ENCODE measurements around the gene PCSK2. TPM values are rescaled to one million over a fixed set of nuclear protein-coding genes. Genes with fewer than 3 reads are reported as not detected.

The PCSK2 gene
- total and polyA plus RNA-seq, 2 donors, result 0.05 to 0.18 TPM

DNA sequence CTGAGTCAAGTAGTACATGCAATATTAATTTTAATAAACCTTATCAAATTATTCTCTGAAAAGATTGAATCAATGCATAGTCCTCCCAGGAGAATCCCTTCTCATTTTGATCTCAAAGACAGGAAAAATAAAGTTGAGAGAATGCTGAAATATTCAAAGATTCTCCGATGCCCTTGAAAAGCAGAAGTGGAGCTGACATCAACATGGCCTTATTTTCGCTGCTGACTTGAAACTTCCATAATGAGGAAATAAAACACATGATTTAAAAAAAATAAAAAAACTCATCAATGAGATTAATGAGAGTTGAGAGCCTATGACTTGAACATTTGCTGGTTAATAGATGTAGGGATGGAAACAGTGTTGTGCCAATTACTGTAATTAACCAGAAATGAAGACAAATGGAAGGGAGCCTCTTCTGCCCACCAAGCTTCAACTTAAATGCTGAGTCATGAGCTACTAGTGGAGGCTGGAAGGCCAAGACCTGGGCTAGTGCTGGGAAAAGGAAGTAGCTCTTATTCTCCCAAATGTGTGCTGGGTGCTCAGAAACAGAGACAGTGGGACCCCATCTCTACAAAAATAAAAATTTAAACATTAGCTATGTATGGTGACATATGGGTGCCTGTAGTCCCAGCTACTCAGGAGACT, 164.4 kb downstream of the PCSK2 start:
- Histone ChIP-seq H3K27me3 (ENCODE audit: control insufficient read depth in 2 of 2, insufficient read depth in 1 of 2, low read length in 1 of 2) (no peaks in the 10 kb centered on the region), H3K4me3 (ENCODE audit: low read length in 2 of 2) (no peak overlapping the region), H3K4me1 (ENCODE audit: control insufficient read depth in 2 of 2, insufficient read depth in 2 of 2, low read length in 2 of 2) (no peaks in the 10 kb centered on the region), H3K36me3 (ENCODE audit: control insufficient read depth in 2 of 2, insufficient read depth in 2 of 2, low read length in 1 of 2) (no peaks in the 10 kb centered on the region), H3K9me3 (ENCODE audit: control insufficient read depth in 2 of 2, insufficient read depth in 1 of 2, low read length in 1 of 2) (no peaks in the 10 kb centered on the region), H3K27ac (ENCODE audit: low read depth in 1 of 2, low read length in 1 of 2) (no peak overlapping the region)
- no peak for DNase-seq (ENCODE audit: low read depth in 6 of 9, low spot score in 9 of 9)
- WGBS, result 80% methylated on average over 2 of the region's 2 CpGs

DNA sequence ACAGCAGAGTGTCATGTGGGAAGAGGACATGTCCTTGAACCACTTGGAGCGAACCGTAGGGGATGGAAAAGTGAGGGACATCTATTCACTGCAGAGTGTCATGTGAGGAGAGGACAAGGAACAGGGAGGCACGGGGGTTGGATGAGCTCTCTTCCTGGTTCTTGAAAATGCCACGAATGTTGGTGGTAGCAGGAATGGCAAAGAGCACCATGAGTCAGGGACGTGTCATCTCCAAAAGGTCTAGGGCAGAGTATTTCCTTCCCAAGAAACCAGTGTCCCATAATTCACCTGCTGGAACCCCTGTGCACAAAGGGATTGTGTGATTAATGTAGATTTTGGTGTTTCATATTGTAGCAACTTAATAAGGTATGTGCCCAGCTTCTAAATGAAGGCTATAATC, 167.6 kb downstream of the PCSK2 start:
- DNase-seq (ENCODE audit: low read depth in 6 of 9, low spot score in 9 of 9), result no peak
- 87% methylated on average over 5 of the region's 5 CpGs for WGBS

DNA sequence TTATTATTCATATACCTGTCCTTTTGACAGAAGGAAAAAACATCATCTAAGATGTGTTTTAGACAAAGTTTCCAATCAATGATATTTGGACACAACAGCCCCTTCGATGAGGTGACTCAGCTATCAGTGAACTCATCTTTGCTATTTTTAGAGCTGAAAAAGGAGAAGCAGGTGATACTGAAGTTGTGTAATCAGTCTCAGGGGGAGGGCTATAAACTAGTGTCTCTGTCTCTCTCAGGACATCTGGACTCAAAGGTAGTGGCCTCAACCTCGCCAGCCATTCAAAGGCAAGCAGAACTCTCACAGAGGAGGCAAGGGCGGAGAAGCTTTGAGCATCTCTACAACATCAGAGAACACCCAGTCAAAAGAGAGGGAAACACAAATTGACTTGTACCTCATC, 168.9 kb downstream of the PCSK2 start:
- no peak for DNase-seq (ENCODE audit: low read depth in 6 of 9, low spot score in 9 of 9)
- 83% methylated on average over 3 of the region's 3 CpGs for WGBS

More for the DNA sequence above, 167.6 kb downstream of the PCSK2 start:
- Histone ChIP-seq H3K4me3 (ENCODE audit: low read length in 2 of 2) (no peak overlapping the region), H3K4me1 (ENCODE audit: control insufficient read depth in 2 of 2, insufficient read depth in 2 of 2, low read length in 2 of 2) (no peaks in the 10 kb centered on the region), H3K9me3 (ENCODE audit: control insufficient read depth in 2 of 2, insufficient read depth in 1 of 2, low read length in 1 of 2) (no peaks in the 10 kb centered on the region), H3K27ac (ENCODE audit: low read depth in 1 of 2, low read length in 1 of 2) (no peak overlapping the region), H3K27me3 (ENCODE audit: control insufficient read depth in 2 of 2, insufficient read depth in 1 of 2, low read length in 1 of 2) (no peaks in the 10 kb centered on the region), H3K36me3 (ENCODE audit: control insufficient read depth in 2 of 2, insufficient read depth in 2 of 2, low read length in 1 of 2) (no peaks in the 10 kb centered on the region)

DNA sequence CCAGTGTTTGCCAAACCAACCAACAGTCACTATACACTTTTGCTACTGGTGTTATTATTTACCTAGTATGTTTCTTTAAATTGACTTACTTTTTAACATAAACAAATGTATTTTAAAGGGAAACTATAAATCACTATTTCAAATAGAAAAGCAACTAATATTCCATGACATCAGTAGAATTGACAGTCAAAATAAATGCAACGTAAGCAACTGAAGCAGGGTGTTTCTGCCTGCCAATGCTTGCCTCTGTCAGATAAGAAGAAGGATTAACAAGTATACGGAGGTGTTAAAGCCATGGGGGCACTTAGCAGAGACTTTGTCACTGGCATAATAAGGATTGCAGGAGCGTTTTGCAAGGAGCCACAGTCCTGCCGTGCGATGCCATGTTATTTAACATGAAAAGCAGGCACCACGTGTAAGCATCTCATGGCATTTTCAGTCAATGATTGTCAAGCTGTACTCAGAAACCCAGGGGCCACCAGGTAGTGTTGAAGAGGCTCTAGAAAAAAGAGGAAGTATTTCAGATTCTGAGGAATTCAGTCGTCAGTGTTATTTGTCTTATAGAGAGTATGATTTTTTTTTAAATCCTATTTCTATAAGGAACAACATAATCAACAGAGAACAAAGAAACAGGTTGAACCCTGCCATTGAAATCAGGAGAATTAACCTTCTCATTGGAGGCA, 172.6 kb downstream of the PCSK2 start:
- no peak overlapping the region for H3K4me3 ChIP-seq (ENCODE audit: low read length in 2 of 2)
- no peaks in the 10 kb centered on the region for H3K27me3 ChIP-seq (ENCODE audit: control insufficient read depth in 2 of 2, insufficient read depth in 1 of 2, low read length in 1 of 2)
- H3K27ac ChIP-seq (ENCODE audit: low read depth in 1 of 2, low read length in 1 of 2), result no peak overlapping the region
- DNase-seq (ENCODE audit: low read depth in 6 of 9, low spot score in 9 of 9), result no peak
- no peaks in the 10 kb centered on the region for H3K4me1 ChIP-seq (ENCODE audit: control insufficient read depth in 2 of 2, insufficient read depth in 2 of 2, low read length in 2 of 2)
- 42% methylated on average over 7 of the region's 7 CpGs for WGBS
- no peaks in the 10 kb centered on the region for H3K36me3 ChIP-seq (ENCODE audit: control insufficient read depth in 2 of 2, insufficient read depth in 2 of 2, low read length in 1 of 2)
- H3K9me3 ChIP-seq (ENCODE audit: control insufficient read depth in 2 of 2, insufficient read depth in 1 of 2, low read length in 1 of 2), result no peaks in the 10 kb centered on the region

More for the DNA sequence above, 168.9 kb downstream of the PCSK2 start:
- Histone ChIP-seq H3K4me3 (ENCODE audit: low read length in 2 of 2) (no peak overlapping the region), H3K4me1 (ENCODE audit: control insufficient read depth in 2 of 2, insufficient read depth in 2 of 2, low read length in 2 of 2) (no peaks in the 10 kb centered on the region), H3K27ac (ENCODE audit: low read depth in 1 of 2, low read length in 1 of 2) (no peak overlapping the region), H3K27me3 (ENCODE audit: control insufficient read depth in 2 of 2, insufficient read depth in 1 of 2, low read length in 1 of 2) (no peaks in the 10 kb centered on the region), H3K9me3 (ENCODE audit: control insufficient read depth in 2 of 2, insufficient read depth in 1 of 2, low read length in 1 of 2) (no peaks in the 10 kb centered on the region), H3K36me3 (ENCODE audit: control insufficient read depth in 2 of 2, insufficient read depth in 2 of 2, low read length in 1 of 2) (no peaks in the 10 kb centered on the region)

DNA sequence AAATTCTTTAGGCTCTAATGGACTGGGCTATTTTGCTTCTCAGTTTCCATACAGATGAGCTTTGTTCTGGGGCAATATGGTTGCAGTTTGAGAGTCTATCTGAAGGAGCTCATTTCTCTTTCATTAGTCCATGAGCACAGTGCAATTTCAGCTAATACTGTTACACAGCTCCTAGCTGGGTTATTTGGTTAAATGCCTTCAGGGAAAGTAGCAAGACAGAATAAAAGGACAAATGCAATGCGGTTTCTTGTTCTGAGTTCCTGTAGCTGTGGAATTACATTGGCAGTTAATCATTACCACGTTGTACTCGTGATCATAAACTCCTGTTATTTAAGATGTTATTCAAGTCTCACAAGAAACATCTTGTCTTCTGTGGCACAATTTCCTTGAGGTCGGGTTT, 176.6 kb downstream of the PCSK2 start:
- H3K9me3 ChIP-seq (ENCODE audit: control insufficient read depth in 2 of 2, insufficient read depth in 1 of 2, low read length in 1 of 2), result no peaks in the 10 kb centered on the region
- H3K27me3 ChIP-seq (ENCODE audit: control insufficient read depth in 2 of 2, insufficient read depth in 1 of 2, low read length in 1 of 2), result no peaks in the 10 kb centered on the region
- H3K4me3 ChIP-seq (ENCODE audit: low read length in 2 of 2), result no peak overlapping the region
- no peaks in the 10 kb centered on the region for H3K4me1 ChIP-seq (ENCODE audit: control insufficient read depth in 2 of 2, insufficient read depth in 2 of 2, low read length in 2 of 2)
- DNase-seq (ENCODE audit: low read depth in 6 of 9, low spot score in 9 of 9), result no peak
- no peak overlapping the region for H3K27ac ChIP-seq (ENCODE audit: low read depth in 1 of 2, low read length in 1 of 2)
- H3K36me3 ChIP-seq (ENCODE audit: control insufficient read depth in 2 of 2, insufficient read depth in 2 of 2, low read length in 1 of 2), result no peaks in the 10 kb centered on the region
- 87% methylated on average over 4 of the region's 4 CpGs for WGBS

DNA sequence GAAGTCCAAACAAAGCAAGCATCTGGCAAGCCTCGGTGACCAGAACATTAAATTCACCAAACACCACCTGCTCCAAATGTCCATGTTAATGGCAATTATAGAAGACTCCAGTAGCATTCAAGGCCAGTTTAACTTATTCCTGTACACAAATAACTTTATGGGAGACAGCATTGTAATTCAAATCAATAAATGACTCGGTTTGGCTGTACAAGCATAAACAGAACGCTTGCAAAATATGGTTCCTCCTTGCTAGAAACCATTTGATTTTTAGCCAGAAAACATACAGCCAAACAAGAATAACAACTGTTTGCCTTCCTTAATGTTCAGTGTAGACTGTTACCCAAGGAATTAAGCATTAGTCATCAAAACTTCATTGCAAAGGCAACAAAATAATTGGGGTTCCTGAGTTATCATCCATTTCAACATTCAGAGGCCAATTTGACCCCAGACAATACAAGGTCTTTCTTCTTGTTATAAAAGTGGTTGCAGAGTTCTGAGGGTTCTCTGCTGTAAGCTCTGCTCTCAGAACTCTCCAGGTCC, 179.3 kb downstream of the PCSK2 start:
- DNase-seq (ENCODE audit: low read depth in 6 of 9, low spot score in 9 of 9), result no peak
- no peaks in the 10 kb centered on the region for H3K9me3 ChIP-seq (ENCODE audit: control insufficient read depth in 2 of 2, insufficient read depth in 1 of 2, low read length in 1 of 2)
- H3K27ac ChIP-seq (ENCODE audit: low read depth in 1 of 2, low read length in 1 of 2), result no peak overlapping the region
- WGBS, result 93% methylated on average over 3 of the region's 3 CpGs
- no peaks in the 10 kb centered on the region for H3K4me1 ChIP-seq (ENCODE audit: control insufficient read depth in 2 of 2, insufficient read depth in 2 of 2, low read length in 2 of 2)
- H3K4me3 ChIP-seq (ENCODE audit: low read length in 2 of 2), result no peak overlapping the region
- H3K36me3 ChIP-seq (ENCODE audit: control insufficient read depth in 2 of 2, insufficient read depth in 2 of 2, low read length in 1 of 2), result no peaks in the 10 kb centered on the region
- no peaks in the 10 kb centered on the region for H3K27me3 ChIP-seq (ENCODE audit: control insufficient read depth in 2 of 2, insufficient read depth in 1 of 2, low read length in 1 of 2)

DNA sequence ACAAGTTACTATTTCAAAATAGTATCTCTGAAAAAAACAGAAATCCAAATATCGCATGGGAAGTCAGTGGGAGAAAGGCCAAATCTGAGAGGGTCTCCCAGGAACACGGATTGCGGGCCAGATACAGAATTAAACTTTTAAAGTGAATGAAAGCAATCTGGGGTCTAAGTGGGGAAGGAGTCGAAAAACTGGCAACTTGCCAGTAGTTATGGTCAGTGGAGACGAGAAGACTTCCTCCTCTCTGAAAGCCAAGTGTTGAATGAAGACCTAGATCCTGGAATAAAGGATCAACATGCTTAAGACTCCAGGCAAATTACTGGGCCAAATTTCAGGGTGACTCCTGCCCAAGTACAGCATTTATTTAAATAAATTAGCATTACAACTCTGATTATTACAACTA, 180.7 kb downstream of the PCSK2 start:
- H3K4me3 ChIP-seq (ENCODE audit: low read length in 2 of 2), result no peak overlapping the region
- WGBS, result 76% methylated on average over 5 of the region's 5 CpGs
- DNase-seq (ENCODE audit: low read depth in 6 of 9, low spot score in 9 of 9), result no peak
- H3K27me3 ChIP-seq (ENCODE audit: control insufficient read depth in 2 of 2, insufficient read depth in 1 of 2, low read length in 1 of 2), result no peaks in the 10 kb centered on the region
- H3K27ac ChIP-seq (ENCODE audit: low read depth in 1 of 2, low read length in 1 of 2), result no peak overlapping the region
- no peaks in the 10 kb centered on the region for H3K4me1 ChIP-seq (ENCODE audit: control insufficient read depth in 2 of 2, insufficient read depth in 2 of 2, low read length in 2 of 2)
- H3K9me3 ChIP-seq (ENCODE audit: control insufficient read depth in 2 of 2, insufficient read depth in 1 of 2, low read length in 1 of 2), result no peaks in the 10 kb centered on the region
- H3K36me3 ChIP-seq (ENCODE audit: control insufficient read depth in 2 of 2, insufficient read depth in 2 of 2, low read length in 1 of 2), result no peaks in the 10 kb centered on the region

DNA sequence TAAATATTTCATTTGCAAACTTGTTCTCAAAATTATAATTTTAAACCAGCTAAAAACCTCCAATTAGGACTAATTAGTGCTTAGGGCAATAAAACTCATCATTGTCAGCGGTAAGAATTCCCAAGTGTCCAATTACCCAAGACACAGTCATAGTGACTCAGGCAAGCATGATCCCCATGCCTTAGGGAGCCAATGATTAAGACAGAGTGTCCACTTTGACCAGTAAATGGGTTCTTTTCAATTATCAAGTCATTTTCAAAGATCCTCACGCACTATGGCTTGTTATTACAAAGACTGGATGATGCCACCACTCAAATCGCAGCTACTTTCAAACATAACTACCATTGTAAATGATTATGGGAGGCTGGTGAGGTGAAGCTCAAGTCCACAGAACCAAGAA, 190.4 kb downstream of the PCSK2 start:
- H3K36me3 ChIP-seq (ENCODE audit: control insufficient read depth in 2 of 2, insufficient read depth in 2 of 2, low read length in 1 of 2), result no peaks in the 10 kb centered on the region
- no peaks in the 10 kb centered on the region for H3K27me3 ChIP-seq (ENCODE audit: control insufficient read depth in 2 of 2, insufficient read depth in 1 of 2, low read length in 1 of 2)
- 96% methylated on average over 3 of the region's 3 CpGs for WGBS

DNA sequence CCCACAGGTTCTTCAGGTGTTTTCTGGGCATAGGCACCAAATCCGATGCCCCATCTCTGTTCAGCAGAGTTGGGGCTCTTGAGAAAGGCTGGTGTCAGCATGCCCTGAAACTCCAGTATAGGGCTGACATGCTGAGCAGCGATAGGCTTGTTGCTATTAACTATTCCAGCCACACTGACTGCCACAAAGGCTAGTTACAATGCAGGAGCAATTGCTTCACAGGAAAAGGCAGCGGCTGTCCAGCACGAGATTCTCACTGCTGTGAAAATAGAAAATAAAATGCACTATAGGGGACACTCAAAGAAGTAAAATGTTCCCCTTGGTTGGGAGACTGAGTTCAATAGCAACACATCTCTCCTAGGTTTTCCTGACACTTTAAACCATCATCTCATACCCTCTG, 191.9 kb downstream of the PCSK2 start:
- WGBS, result 58% methylated on average over 4 of the region's 4 CpGs
- Histone ChIP-seq H3K4me3 (ENCODE audit: low read length in 2 of 2) (no peak overlapping the region), H3K27me3 (ENCODE audit: control insufficient read depth in 2 of 2, insufficient read depth in 1 of 2, low read length in 1 of 2) (no peaks in the 10 kb centered on the region), H3K4me1 (ENCODE audit: control insufficient read depth in 2 of 2, insufficient read depth in 2 of 2, low read length in 2 of 2) (no peaks in the 10 kb centered on the region), H3K27ac (ENCODE audit: low read depth in 1 of 2, low read length in 1 of 2) (no peak overlapping the region), H3K9me3 (ENCODE audit: control insufficient read depth in 2 of 2, insufficient read depth in 1 of 2, low read length in 1 of 2) (no peaks in the 10 kb centered on the region), H3K36me3 (ENCODE audit: control insufficient read depth in 2 of 2, insufficient read depth in 2 of 2, low read length in 1 of 2) (no peaks in the 10 kb centered on the region)
- no peak for DNase-seq (ENCODE audit: low read depth in 6 of 9, low spot score in 9 of 9)

More for the DNA sequence above, 190.4 kb downstream of the PCSK2 start:
- H3K27ac ChIP-seq (ENCODE audit: low read depth in 1 of 2, low read length in 1 of 2), result no peak overlapping the region
- no peak for DNase-seq (ENCODE audit: low read depth in 6 of 9, low spot score in 9 of 9)
- no peak overlapping the region for H3K4me3 ChIP-seq (ENCODE audit: low read length in 2 of 2)
- H3K9me3 ChIP-seq (ENCODE audit: control insufficient read depth in 2 of 2, insufficient read depth in 1 of 2, low read length in 1 of 2), result no peaks in the 10 kb centered on the region
- no peaks in the 10 kb centered on the region for H3K4me1 ChIP-seq (ENCODE audit: control insufficient read depth in 2 of 2, insufficient read depth in 2 of 2, low read length in 2 of 2)
